GM19372 (cell line): Measurements from ENCODE around the gene BRD4.

ENCODE experiments used
- ATAC-seq: cut with Tn5 transposase; IDR thresholded peaks from one replicate; pipeline ENCODE4 v1.9.1; 2021; ENCODE audit warnings: mild to moderate bottlenecking, low read depth, moderate library complexity; ENCODE audit not compliant: unreplicated experiment

The BRD4 gene

GRCh38 chr19:15237759-15238638, 94.3 kb downstream of the BRD4 start:
- ATAC-seq = no peak

- no peak for ATAC-seq
These were observed 95.5 kb downstream of the BRD4 start for GRCh38 chr19:15236886-15237285.

- ATAC-seq = no peak
These were observed 96.6 kb downstream of the BRD4 start for GRCh38 chr19:15235781-15236180.

GRCh38 chr19:15234431-15235130, 97.8 kb downstream of the BRD4 start:
- no peak for ATAC-seq

DNA sequence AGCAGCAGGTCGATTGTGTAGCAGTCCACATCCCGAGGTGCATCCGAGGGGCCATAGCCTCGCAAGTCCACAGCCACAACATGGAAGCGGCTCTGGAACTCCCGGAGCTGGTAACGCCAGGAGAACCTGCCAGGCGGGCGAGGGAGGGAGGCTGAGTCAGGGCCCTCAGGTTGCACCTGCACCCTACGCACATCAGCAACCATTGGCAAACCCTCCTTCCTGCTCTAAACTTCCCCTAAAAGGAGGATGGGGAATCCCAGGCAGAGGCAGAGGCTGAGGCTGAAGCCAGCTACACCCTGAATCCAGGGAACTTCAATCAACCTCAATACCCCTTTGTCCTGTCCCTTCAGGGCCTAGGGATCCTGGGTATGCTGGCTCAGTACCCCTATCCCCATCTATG, 101.1 kb downstream of the BRD4 start:
- no peak for ATAC-seq

DNA sequence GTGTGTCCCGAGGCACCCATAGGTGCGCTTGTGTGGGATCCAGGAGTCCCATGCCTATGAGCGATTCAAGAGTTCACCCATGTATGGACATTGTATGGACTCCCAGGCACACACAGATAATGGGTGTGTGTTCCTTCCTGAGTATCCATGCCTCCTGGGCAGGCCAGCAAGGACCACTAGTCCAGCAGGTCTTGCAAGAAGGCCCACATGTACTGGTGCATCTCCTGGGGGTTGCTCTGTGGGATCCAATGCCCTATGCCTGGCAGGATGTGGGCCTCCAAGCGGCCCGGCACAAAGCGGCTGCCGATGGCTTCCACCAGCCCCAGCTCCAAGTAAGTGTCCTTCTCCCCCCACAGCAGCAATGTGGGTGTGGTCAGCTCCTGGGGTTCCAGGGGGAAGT, 105.1 kb downstream of the BRD4 start:
- ATAC-seq = no peak

GRCh38 chr19:15225760-15226159, 106.6 kb downstream of the BRD4 start:
- ATAC-seq = no peak

- ATAC-seq = no peak
These were observed 108.5 kb downstream of the BRD4 start for GRCh38 chr19:15223649-15224361.

DNA sequence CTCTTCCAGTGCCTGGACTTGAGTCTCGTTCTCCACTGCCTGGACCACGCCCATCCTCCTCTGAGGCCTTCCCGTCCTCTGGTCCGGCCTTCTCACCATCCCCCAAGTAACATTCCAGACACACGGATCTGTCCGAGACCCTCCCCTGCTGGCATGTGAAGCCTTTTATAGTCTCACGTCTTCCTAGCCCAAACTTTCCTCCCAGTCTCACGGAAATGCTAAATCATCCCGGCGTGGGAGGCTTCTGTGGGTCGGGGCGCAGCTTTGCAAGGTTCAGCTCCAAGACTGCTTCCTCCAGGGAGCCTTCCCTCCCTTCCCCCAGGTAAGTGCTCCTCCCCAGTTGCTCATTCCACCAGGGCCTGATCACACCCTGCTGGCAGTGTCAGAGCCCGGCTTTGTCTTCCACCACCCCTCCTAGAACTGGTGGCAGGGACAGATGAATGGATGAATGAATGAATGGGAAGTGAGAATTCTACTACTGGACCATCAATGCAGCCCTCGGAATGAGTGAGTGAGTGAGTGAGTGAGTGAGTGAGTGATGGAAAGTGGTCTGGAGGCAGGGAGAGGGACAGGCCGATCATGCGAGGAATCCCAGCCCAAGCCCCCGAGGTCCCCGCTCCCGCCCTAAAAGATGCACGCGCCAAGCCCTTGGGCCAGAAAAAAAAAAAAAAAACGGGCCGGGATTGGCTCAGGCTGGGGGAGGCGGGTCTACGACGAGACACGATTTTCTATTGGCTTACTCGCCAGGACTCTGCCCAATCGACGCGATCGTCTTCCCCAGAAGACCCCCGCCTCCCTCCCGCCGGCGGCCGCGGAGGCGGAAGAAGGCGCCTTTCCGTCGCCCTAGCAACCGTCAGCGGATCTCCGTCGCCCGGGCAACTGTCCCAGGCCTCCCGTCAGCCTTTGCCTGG, 109.3 kb downstream of the BRD4 start:
- peak; percentile 92 for ATAC-seq

DNA sequence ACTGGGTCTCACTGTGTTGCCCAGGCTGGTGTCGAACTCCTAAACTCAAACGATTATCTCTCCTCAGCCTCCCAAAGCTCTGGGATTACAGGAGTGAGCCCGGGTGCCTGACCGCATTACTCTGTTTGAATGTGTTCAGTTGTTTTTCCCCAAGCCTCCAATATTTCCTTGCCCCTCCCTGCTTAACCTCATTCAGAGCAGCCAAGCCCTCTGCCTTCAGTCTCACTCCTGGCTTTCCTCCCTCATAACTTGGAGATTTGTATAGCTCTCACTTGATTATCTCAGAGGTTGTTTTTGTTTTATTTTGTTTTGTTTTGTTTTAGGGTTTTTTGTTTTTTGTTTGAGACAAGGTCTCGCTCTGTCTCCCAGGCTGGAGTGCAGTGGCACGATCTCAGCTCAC, 111.5 kb downstream of the BRD4 start:
- ATAC-seq = no peak

DNA sequence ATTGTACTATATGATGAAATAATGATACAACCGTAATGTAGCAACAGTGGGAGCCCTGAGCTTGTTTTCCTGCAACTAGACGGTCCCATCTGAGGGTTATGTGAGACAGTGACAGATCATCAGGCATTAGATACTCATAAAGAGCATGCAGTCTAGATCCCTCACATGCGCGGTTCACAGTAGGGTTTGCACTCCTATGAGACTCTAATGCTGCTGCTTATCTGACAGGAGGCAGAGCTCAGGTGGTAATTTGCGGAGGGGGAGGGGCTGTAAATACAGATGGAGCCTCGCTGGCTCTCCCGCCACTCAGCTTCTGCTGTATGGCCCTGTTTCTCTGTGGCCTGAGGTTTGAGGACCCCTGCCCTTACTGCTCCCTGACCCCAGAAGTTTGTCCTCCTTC, 113.8 kb downstream of the BRD4 start:
- no peak for ATAC-seq

DNA sequence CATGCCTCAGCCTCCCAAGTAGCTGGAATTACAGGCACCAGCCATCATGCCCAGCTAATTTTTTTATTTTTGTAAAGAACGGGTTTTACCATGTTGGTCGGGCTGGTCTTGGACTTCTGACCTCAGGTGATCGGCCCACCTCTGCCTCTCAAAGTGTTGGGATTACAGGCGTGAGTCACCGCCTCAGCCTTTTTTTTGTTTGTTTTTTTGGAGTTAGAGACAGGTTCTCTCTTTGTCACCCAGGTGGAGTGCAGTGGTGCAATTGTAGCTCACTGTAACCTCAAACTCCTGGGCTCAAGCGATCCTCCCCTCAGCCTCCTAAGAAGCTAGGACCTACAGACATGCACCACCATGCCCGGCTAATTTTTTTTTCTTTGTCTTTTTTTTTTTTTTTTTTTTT, 116.0 kb downstream of the BRD4 start:
- no peak for ATAC-seq

DNA sequence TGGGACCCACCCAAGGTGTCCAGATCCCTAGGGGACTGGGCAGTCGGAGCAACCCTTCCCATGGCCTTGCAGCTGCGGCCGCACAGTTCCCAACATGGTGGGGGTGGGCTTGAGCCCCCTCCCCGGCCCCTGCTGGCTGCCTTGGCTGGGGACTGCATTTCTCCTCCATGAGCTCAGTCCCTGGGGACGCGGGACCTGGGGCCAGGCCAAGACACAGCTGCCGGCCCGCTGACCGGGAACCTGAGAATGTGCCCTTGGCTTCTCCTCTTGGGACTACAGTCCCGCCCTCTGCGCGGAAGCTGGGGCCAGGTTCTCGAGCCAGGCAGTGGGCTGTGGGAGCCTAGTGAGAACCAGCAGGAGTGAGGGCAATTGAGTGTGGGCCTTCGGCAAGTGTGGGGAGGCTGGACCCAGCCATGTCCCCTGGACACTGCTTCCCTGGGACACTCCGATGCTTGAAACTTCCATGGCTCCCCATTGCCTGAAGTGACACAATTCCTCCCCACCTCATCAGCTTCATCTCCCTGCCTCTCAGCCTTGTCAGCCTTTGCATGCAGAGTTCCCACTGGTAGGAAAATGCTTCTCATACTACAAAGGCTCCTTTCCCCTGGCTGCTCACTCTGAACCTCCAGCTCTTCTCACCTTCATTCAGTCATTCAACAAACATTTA, 118.5 kb downstream of the BRD4 start:
- no peak for ATAC-seq

DNA sequence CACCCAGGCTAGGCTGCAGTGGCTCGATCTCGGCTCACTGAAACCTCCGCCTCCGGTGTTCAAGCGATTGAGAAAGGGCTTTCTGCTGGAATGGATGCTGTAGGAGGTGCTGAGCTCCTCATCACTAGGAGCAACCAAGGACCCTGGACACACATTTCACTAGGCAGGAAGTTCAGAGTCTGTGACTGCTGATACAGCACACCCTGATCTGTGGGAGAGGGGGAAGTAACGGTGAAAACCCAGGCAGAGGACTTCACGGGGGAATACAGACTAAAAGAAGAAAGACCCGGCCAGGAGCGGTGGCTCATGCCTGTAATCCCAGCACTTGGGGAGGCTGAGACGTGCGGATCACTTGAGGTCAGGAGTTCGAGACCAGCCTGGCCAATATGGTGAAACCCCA, 119.6 kb downstream of the BRD4 start:
- ATAC-seq = no peak

GRCh38 chr19:15210323-15210781, 122.0 kb downstream of the BRD4 start:
- no peak for ATAC-seq

DNA sequence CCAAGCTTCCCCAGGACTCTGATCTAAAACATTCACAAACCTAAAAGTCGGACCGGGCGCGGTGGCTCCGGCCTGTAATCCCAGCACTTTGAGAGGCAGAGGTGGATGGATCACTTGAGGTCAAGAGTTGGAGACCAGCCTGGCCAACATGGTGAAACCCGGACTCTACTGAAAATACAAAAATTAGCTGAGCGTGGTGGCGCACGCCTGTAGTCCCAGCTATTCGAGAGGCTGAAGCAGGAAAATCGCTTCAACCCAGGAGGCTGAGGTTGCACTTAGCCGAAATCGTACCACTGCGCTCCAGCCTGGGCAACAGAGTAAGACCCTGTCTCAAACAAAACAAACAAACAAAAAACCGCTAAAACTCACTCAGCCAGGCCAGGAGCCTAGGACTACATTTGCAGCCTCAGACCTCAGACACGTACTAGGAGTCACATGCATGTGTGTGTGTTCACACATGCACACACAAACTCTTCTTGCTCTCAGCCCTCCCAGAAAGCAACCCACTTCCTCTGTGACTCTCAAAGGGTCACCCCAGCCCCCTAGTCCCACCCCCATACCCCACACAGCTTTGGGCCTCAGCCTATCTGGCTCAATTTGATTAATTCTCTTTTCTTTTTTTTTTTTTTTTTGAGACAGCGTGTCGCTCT, 130.8 kb downstream of the BRD4 start:
- ATAC-seq = no peak

- ATAC-seq = no peak
These were observed 131.6 kb downstream of the BRD4 start, which contains the start of gene NOTCH3 for GRCh38 chr19:15200553-15201364. NOTCH3 (minus strand) TSS chr19:15200995; CDS start chr19:15200905, 90 bp downstream.
